ENCODE data around the gene IRAK3.
"Not testable (repeated sequence)": the region's sequence is repeated elsewhere in the genome, so short reads cannot be mapped to it uniquely, and the experiment has no call there.

IRAK3 gene

GRCh38 chr12:66217342-66217917, 28.4 kb downstream of the IRAK3 start:
- no peak for DNase-seq (ENCODE audit: low read depth)

- no peak for DNase-seq (ENCODE audit: low read depth)
Observed at GRCh38 chr12:66228462-66228861, 39.4 kb downstream of the IRAK3 start.

- no peak for DNase-seq (ENCODE audit: low read depth)
Observed at GRCh38 chr12:66232263-66232662, 43.2 kb downstream of the IRAK3 start.

- DNase-seq (ENCODE audit: low read depth): not testable (repeated sequence)
Observed at GRCh38 chr12:66234037-66234693, 45.2 kb downstream of the IRAK3 start.

GRCh38 chr12:66234773-66235625, 46.0 kb downstream of the IRAK3 start:
- DNase-seq (ENCODE audit: low read depth): not testable (repeated sequence)

- no peak for DNase-seq (ENCODE audit: low read depth)
Observed at GRCh38 chr12:66235626-66236281, 46.7 kb downstream of the IRAK3 start.

- not testable (repeated sequence) for DNase-seq (ENCODE audit: low read depth)
Observed at GRCh38 chr12:66236282-66236675, 47.3 kb downstream of the IRAK3 start.

GRCh38 chr12:66236969-66237368, 48.0 kb downstream of the IRAK3 start:
- no peak for DNase-seq (ENCODE audit: low read depth)

GRCh38 chr12:66237505-66238175, 48.6 kb downstream of the IRAK3 start:
- DNase-seq (ENCODE audit: low read depth): no peak

GRCh38 chr12:66239295-66239694, 50.3 kb downstream of the IRAK3 start:
- DNase-seq (ENCODE audit: low read depth): no peak

GRCh38 chr12:66240096-66240820, 51.2 kb downstream of the IRAK3 start:
- no peak for DNase-seq (ENCODE audit: low read depth)

GRCh38 chr12:66241061-66242043, 52.3 kb downstream of the IRAK3 start:
- DNase-seq (ENCODE audit: low read depth): no peak

- no peak for DNase-seq (ENCODE audit: low read depth)
Observed at GRCh38 chr12:66242311-66242710, 53.3 kb downstream of the IRAK3 start.

GRCh38 chr12:66243911-66244310, 54.9 kb downstream of the IRAK3 start:
- no peak for DNase-seq (ENCODE audit: low read depth)

- DNase-seq (ENCODE audit: low read depth): no peak
Observed at GRCh38 chr12:66244446-66244845, 55.4 kb downstream of the IRAK3 start.

GRCh38 chr12:66247741-66248140, 58.7 kb downstream of the IRAK3 start:
- no peak for DNase-seq (ENCODE audit: low read depth)

GRCh38 chr12:66251049-66251448, 62.0 kb downstream of the IRAK3 start:
- DNase-seq (ENCODE audit: low read depth): no peak

- DNase-seq (ENCODE audit: low read depth): no peak
Observed at GRCh38 chr12:66252771-66253170, 63.8 kb downstream of the IRAK3 start.

GRCh38 chr12:66255737-66256136, 66.7 kb downstream of the IRAK3 start:
- no peak for DNase-seq (ENCODE audit: low read depth)

GRCh38 chr12:66258011-66258410, 69.0 kb downstream of the IRAK3 start:
- no peak for DNase-seq (ENCODE audit: low read depth)

Data from HS-27A (cell line).